HepG2 (cell line): ENCODE results near the gene ADAMTS13.

Experiments
- ATF3 ChIP-seq: sonication (generic); formaldehyde crosslinking; IDR thresholded peaks from 2 replicates; pipeline ENCODE4 v1.4.0; 2020; ENCODE audit warnings: missing genetic modification reagents
- CTCF ChIP-seq: sonication (generic); formaldehyde crosslinking; IDR thresholded peaks from 2 replicates; pipeline ENCODE4 v1.5.0; 2020; ENCODE audit warnings: mild to moderate bottlenecking, missing genetic modification reagents, moderate library complexity
- EP300 ChIP-seq, 3 experiments: sonication (generic) in 1 of 3; formaldehyde crosslinking in 1 of 3; IDR thresholded peaks; 2 replicates each; pipeline versions ENCODE4 v1.5.1 to v1.6.1; 2011 to 2020; ENCODE audit warnings: low read depth in 2 of 3, low read length in 2 of 3, borderline replicate concordance in 1 of 3, improper control_type of control experiment in 1 of 3, mild to moderate bottlenecking in 1 of 3, missing genetic modification reagents in 1 of 3, moderate library complexity in 1 of 3
- NFIB ChIP-seq: sonication (generic); formaldehyde crosslinking; IDR thresholded peaks from 2 replicates; pipeline ENCODE4 v1.9.0; 2021; ENCODE audit warnings: missing genetic modification reagents, mild to moderate bottlenecking, borderline replicate concordance
- NPAS2 ChIP-seq: sonication (generic); formaldehyde crosslinking; IDR thresholded peaks from 2 replicates; pipeline ENCODE4 v1.8.0; 2022; ENCODE audit warnings: mild to moderate bottlenecking, missing genetic modification reagents, borderline replicate concordance
- NR1H2 ChIP-seq: sonication (generic); formaldehyde crosslinking; IDR thresholded peaks from 2 replicates; pipeline ENCODE4 v1.8.1; 2022; ENCODE audit warnings: low read depth, missing genetic modification reagents, borderline replicate concordance
- POLR2A ChIP-seq, 2 experiments: IDR thresholded peaks; 2 replicates each; pipeline ENCODE4 v1.6.1; 2011; ENCODE audit warnings: low read depth in 2 of 2, low read length in 2 of 2, mild to moderate bottlenecking in 1 of 2, moderate library complexity in 1 of 2; ENCODE audit not compliant: insufficient read depth in 1 of 2
- SNAPC2 ChIP-seq: sonication (generic); formaldehyde crosslinking; IDR thresholded peaks from 2 replicates; pipeline ENCODE4 v1.8.1; 2022; ENCODE audit warnings: mild to moderate bottlenecking, missing genetic modification reagents
- SRSF9 ChIP-seq: fragments of 200-400 bp; formaldehyde crosslinking; IDR thresholded peaks from 2 replicates; pipeline ENCODE4 v1.6.1; 2018; ENCODE audit warnings: borderline replicate concordance, mild to moderate bottlenecking, low read depth, low read length; ENCODE audit not compliant: insufficient read depth, poor library complexity, severe bottlenecking
- ZBTB10 ChIP-seq: sonication (generic); formaldehyde crosslinking; IDR thresholded peaks from 2 replicates; pipeline ENCODE4 v1.4.0; 2020; ENCODE audit warnings: missing genetic modification reagents, borderline replicate concordance
- ZNF12 ChIP-seq: sonication (generic); formaldehyde crosslinking; IDR thresholded peaks from 2 replicates; pipeline ENCODE4 v1.5.0; 2020; ENCODE audit warnings: missing genetic modification reagents
- ZNF296 ChIP-seq: sonication (generic); formaldehyde crosslinking; conservative IDR thresholded peaks from 2 replicates; pipeline ENCODE4 v1.5.0; 2020; ENCODE audit warnings: mild to moderate bottlenecking, missing genetic modification reagents
- ZNF318 ChIP-seq: sonication (generic); formaldehyde crosslinking; IDR thresholded peaks from 2 replicates; pipeline ENCODE4 v1.4.0; 2020; ENCODE audit warnings: mild to moderate bottlenecking, missing genetic modification reagents
- ZNF329 ChIP-seq: sonication (generic); formaldehyde crosslinking; IDR thresholded peaks from 2 replicates; pipeline ENCODE4 v1.9.0; 2021; ENCODE audit warnings: low read depth, mild to moderate bottlenecking, missing genetic modification reagents

- TF ChIP-seq SRSF9 (no peak), CTCF (CRISPR knock-in tag) (no peak), ZNF318 (CRISPR knock-in tag) (no peak), ZBTB10 (CRISPR knock-in tag) (no peak), NPAS2 (CRISPR knock-in tag) (no peak), ZNF12 (no peak), ATF3 (CRISPR knock-in tag) (no peak), SNAPC2 (CRISPR knock-in tag) (no peak), NFIB (CRISPR knock-in tag) (no peak), NR1H2 (CRISPR knock-in tag) (no peak), POLR2A (IDR thresholded peaks at IDR 0.05; ENCODE audit: insufficient read depth in 1 of 2, low read depth in 2 of 2, low read length in 2 of 2) (no peak), ZNF329 (no peak), EP300 (IDR thresholded peaks at IDR 0.05; ENCODE audit: low read depth in 2 of 2, low read length in 2 of 2) (no peak), EP300 (CRISPR knock-in tag; IDR thresholded peaks at IDR 0.05; ENCODE audit: borderline replicate concordance) (no peak), ZNF296 (no peak)
These were observed 3.0 kb downstream of the ADAMTS13 start for GRCh38 chr9:133425049-133425632.
